CD14-positive monocyte (primary cell): ENCODE measurements around the gene BPIFB4. TPM values are rescaled to one million over a fixed set of nuclear protein-coding genes. Genes with fewer than 3 reads are reported as not detected.

ENCODE experiments used
- DNase-seq, 3 donors: peaks; one replicate each; pipeline ENCODE4 v3.0.0-alpha.2; 2011 to 2022
- H2AFZ ChIP-seq: 2 replicates; pipeline ENCODE4 v1.6.0; 2012; ENCODE audit warnings: mild to moderate bottlenecking, low read depth, low read length, inconsistent platforms; ENCODE audit not compliant: insufficient read depth, poor library complexity, severe bottlenecking
- H3K27ac ChIP-seq, 2 donors: 1 replicate in 1 of 2; 2 replicates in 1 of 2; pipeline ENCODE4 v1.5.1; 2012 to 2013; ENCODE audit warnings: low read length in 2 of 2, control low read depth in 1 of 2, inconsistent platforms in 1 of 2, low read depth in 1 of 2, mild to moderate bottlenecking in 1 of 2
- H3K27me3 ChIP-seq, 2 donors: one replicate each; pipeline versions ENCODE4 v1.6.0 to v1.6.1; 2011 to 2013; ENCODE audit warnings: low read length in 2 of 2; ENCODE audit not compliant: control insufficient read depth in 2 of 2, insufficient read depth in 2 of 2
- H3K36me3 ChIP-seq, 2 donors: replicated peaks in 1 of 2; 1 replicate in 1 of 2; 2 replicates in 1 of 2; pipeline versions ENCODE4 v1.5.1 to v1.6.1; 2012 to 2013; ENCODE audit warnings: low read length in 2 of 2, control low read depth in 1 of 2, inconsistent platforms in 1 of 2, mild to moderate bottlenecking in 1 of 2; ENCODE audit not compliant: insufficient read depth in 2 of 2, control insufficient read depth in 1 of 2
- H3K4me1 ChIP-seq, 2 donors: 1 replicate in 1 of 2; 2 replicates in 1 of 2; pipeline versions ENCODE4 v1.5.1 to v1.6.1; 2012 to 2013; ENCODE audit warnings: low read length in 2 of 2, control low read depth in 1 of 2, inconsistent platforms in 1 of 2, mild to moderate bottlenecking in 1 of 2, moderate library complexity in 1 of 2; ENCODE audit not compliant: insufficient read depth in 2 of 2, control insufficient read depth in 1 of 2
- H3K4me2 ChIP-seq: replicated peaks from 2 replicates; pipeline ENCODE3; 2012; ENCODE audit warnings: low read length, moderate library complexity, mild to moderate bottlenecking; ENCODE audit not compliant: poor library complexity, severe bottlenecking; ENCODE audit errors: extremely low read depth
- H3K4me3 ChIP-seq, 3 experiments: fragments of 200-600 bp in 1 of 3; sonication (generic) in 1 of 3; replicated peaks in 1 of 3; 1 replicate in 2 of 3; 2 replicates in 1 of 3; pipeline ENCODE4 v1.5.1; 2011 to 2013; ENCODE audit warnings: low read length in 3 of 3, mild to moderate bottlenecking in 3 of 3, control low read depth in 2 of 3, low read depth in 2 of 3, inconsistent platforms in 1 of 3, moderate library complexity in 1 of 3
- H3K79me2 ChIP-seq: 2 replicates; pipeline ENCODE4 v1.6.0; 2012; ENCODE audit warnings: mild to moderate bottlenecking, control low read depth, inconsistent platforms, low read length, moderate library complexity; ENCODE audit not compliant: insufficient read depth
- H3K9ac ChIP-seq: 2 replicates; pipeline ENCODE4 v1.6.0; 2017; ENCODE audit warnings: low read length, mild to moderate bottlenecking; ENCODE audit not compliant: insufficient read depth, poor library complexity, severe bottlenecking
- H3K9me3 ChIP-seq, 2 donors: replicated peaks in 1 of 2; 1 replicate in 1 of 2; 2 replicates in 1 of 2; pipeline versions ENCODE4 v1.5.1 to v1.6.1; 2012 to 2013; ENCODE audit warnings: low read length in 2 of 2, control low read depth in 1 of 2; ENCODE audit not compliant: control insufficient read depth in 1 of 2, insufficient read depth in 1 of 2
- H4K20me1 ChIP-seq: 2 replicates; pipeline ENCODE4 v1.6.0; 2012; ENCODE audit warnings: mild to moderate bottlenecking, low read length, control low read depth, moderate library complexity; ENCODE audit not compliant: insufficient read depth
- H3K27ac Mint-ChIP-seq, 7 donors: one replicate each; pipeline ENCODE4 v1.8.0; 2020; ENCODE audit warnings: mild to moderate bottlenecking in 7 of 7, mixed read lengths in 7 of 7, moderate library complexity in 6 of 7, inconsistent platforms in 2 of 7
- H3K27me3 Mint-ChIP-seq, 3 donors: one replicate each; pipeline ENCODE4 v1.8.0; 2021 to 2022; ENCODE audit warnings: low read depth in 3 of 3, mild to moderate bottlenecking in 3 of 3, mixed read lengths in 3 of 3, moderate library complexity in 3 of 3, inconsistent platforms in 1 of 3
- H3K36me3 Mint-ChIP-seq, 2 donors: one replicate each; pipeline ENCODE4 v1.8.0; 2020; ENCODE audit warnings: mixed read lengths in 2 of 2, inconsistent platforms in 1 of 2, mild to moderate bottlenecking in 1 of 2
- H3K4me1 Mint-ChIP-seq: one replicate; pipeline ENCODE4 v1.8.0; 2020; ENCODE audit warnings: mild to moderate bottlenecking, mixed read lengths
- H3K4me3 Mint-ChIP-seq, 2 donors: one replicate each; pipeline ENCODE4 v1.8.0; 2020; ENCODE audit warnings: mild to moderate bottlenecking in 2 of 2, mixed read lengths in 2 of 2, moderate library complexity in 1 of 2
- H3K9me3 Mint-ChIP-seq, 7 donors: one replicate each; pipeline ENCODE4 v1.8.0; 2020 to 2022; ENCODE audit warnings: mixed read lengths in 7 of 7, mild to moderate bottlenecking in 6 of 7, moderate library complexity in 6 of 7, inconsistent platforms in 2 of 7
- WGBS: methylation state at CpG from one replicate; pipeline ENCODE4 v1.1.5; 2013; ENCODE audit warnings: missing lambda C conversion rate; ENCODE audit not compliant: insufficient coverage; 5-methylcytosine and 5-hydroxymethylcytosine counted together
- intact Hi-C, 2 donors: fragments of 100-400 bp; cut with micrococcal nuclease; formaldehyde crosslinking; loops; one replicate each; pipeline versions ENCODE4 v1.15.0 to v1.15.1; 2023
- polyA plus RNA-seq, 3 donors: library from polyadenylated mRNA; depleted of rRNA in 1 of 3; unstranded in 2 of 3; stranded (reverse) in 1 of 3; fragments of 300-500 nt in 2 of 3; fragments of >200 nt in 1 of 3; fragmentation: Illumina TruSeq in 2 of 3; gene quantifications; 1 replicate in 2 of 3; 2 replicates in 1 of 3; pipeline ENCODE4 v1.2.3, GENCODE V29; 2012 to 2021
- TF ChIP-seq, protein P1 (sequence below): fragments of 200-600 bp; IDR thresholded peaks from one replicate; pipeline ENCODE4 v1.8.0; 2022; ENCODE audit warnings: antibody characterized with exemption, mild to moderate bottlenecking

BPIFB4 gene
- polyA plus RNA-seq, 3 donors, result not detected

DNA sequence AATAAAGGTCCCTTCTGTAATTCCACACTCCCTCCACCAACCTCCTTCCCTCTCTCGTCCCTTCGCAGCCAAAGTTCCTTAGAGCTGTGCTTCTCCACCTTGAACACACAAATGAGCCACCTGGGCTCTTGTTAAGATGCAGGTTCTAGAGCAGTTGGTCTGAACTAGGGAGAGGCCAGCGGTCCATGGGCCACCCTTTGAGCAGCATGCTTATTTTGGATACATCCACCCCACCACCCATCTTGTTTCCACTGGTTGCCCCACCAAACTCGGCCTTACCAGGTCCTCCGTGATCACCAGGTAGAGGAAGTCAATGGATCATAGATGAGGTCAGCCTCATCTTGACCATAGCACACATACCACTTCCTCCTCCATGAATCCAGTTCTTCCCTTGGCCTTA, 81.2 kb downstream of the BPIFB4 start:
- no peak overlapping the region for H3K4me3 Mint-ChIP-seq
- TF ChIP-seq, protein P1, sequence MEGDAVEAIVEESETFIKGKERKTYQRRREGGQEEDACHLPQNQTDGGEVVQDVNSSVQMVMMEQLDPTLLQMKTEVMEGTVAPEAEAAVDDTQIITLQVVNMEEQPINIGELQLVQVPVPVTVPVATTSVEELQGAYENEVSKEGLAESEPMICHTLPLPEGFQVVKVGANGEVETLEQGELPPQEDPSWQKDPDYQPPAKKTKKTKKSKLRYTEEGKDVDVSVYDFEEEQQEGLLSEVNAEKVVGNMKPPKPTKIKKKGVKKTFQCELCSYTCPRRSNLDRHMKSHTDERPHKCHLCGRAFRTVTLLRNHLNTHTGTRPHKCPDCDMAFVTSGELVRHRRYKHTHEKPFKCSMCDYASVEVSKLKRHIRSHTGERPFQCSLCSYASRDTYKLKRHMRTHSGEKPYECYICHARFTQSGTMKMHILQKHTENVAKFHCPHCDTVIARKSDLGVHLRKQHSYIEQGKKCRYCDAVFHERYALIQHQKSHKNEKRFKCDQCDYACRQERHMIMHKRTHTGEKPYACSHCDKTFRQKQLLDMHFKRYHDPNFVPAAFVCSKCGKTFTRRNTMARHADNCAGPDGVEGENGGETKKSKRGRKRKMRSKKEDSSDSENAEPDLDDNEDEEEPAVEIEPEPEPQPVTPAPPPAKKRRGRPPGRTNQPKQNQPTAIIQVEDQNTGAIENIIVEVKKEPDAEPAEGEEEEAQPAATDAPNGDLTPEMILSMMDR, result no peak

More for the DNA sequence above, 81.2 kb downstream of the BPIFB4 start:
- Histone ChIP-seq H3K9ac (no peak overlapping the region), H3K36me3 (no peaks in the 10 kb centered on the region), H3K27ac (no peak overlapping the region), H3K9me3 (no peaks in the 10 kb centered on the region), H3K79me2 (no peaks in the 10 kb centered on the region), H3K4me2 (no peak overlapping the region), H3K4me3 (no peak overlapping the region), H4K20me1 (no peaks in the 10 kb centered on the region), H2AFZ (no peak overlapping the region), H3K27me3 (no peaks in the 10 kb centered on the region), H3K4me1 (no peaks in the 10 kb centered on the region)
- Mint-ChIP-seq H3K27ac (no peak overlapping the region), H3K4me1 (no peaks in the 10 kb centered on the region), H3K27me3 (peaks cover 0 to 10% (median under 1%) of the 10 kb centered on the region in 3 donors), H3K36me3 (no peaks in the 10 kb centered on the region), H3K9me3 (no peaks in the 10 kb centered on the region)
- DNase-seq, result no peak
- 94% methylated on average over 3 of the region's 5 CpGs for WGBS
- intact Hi-C loops, result no loop called here

Other genes with a start within 250 kb of the BPIFB4 start
- gene EFCAB8, start 220.7 kb upstream of the BPIFB4 start, polyA plus RNA-seq, result under 1 TPM in 1 of 3 donors, not detected in 2; 0.45 TPM
- gene SUN5, start 75.2 kb upstream of the BPIFB4 start, polyA plus RNA-seq, result not detected
- gene BPIFB2, start 71.9 kb upstream of the BPIFB4 start, polyA plus RNA-seq, result not detected
- gene BPIFB6, start 48.0 kb upstream of the BPIFB4 start, polyA plus RNA-seq, result not detected
- gene BPIFB3, start 25.7 kb upstream of the BPIFB4 start, polyA plus RNA-seq, result not detected
- gene BPIFA2, start 88.5 kb downstream of the BPIFB4 start, polyA plus RNA-seq, result not detected
- gene BPIFA3, start 137.7 kb downstream of the BPIFB4 start, polyA plus RNA-seq, result not detected
- gene BPIFA1, start 156.4 kb downstream of the BPIFB4 start, polyA plus RNA-seq, result not detected
- not detected for gene BPIFB1, start 203.6 kb downstream of the BPIFB4 start, polyA plus RNA-seq